OCI-LY7 (cell line): ENCODE measurements around the gene SPATA2.

Experiments
- CTCF ChIP-seq: fragments of 200-600 bp; sonication (generic); conservative IDR thresholded peaks from 2 replicates; pipeline ENCODE4 v1.5.1; 2014; ENCODE audit warnings: mild to moderate bottlenecking, antibody characterized with exemption, low read length, moderate library complexity, mixed read lengths
- EZH2phosphoT487 ChIP-seq: fragments of 200-600 bp; sonication (generic); IDR thresholded peaks from 2 replicates; pipeline ENCODE4 v1.6.1; 2018; ENCODE audit warnings: low read depth, borderline replicate concordance, mild to moderate bottlenecking, mixed run types, antibody characterized with exemption, low read length, moderate library complexity, mixed read lengths

GRCh38 chr20:49885558-49886332 is 29.6 kb downstream of the SPATA2 start:
- no peak for TF ChIP-seq CTCF
- no peak for TF ChIP-seq EZH2phosphoT487
